NK-92 treated with Interleukin-12 subunit alpha and Interleukin-12 subunit beta, amount 100 ng/mL, for 24 hours (cell line): Measurements from ENCODE around the gene FAM114A2.
"Not testable (repeated sequence)": the region's sequence is repeated elsewhere in the genome, so short reads cannot be mapped to it uniquely, and the experiment has no call there.

ENCODE experiments used
- DNase-seq: peaks from one replicate; lab custom pipeline; 2025; lab: John Stamatoyannopoulos, UW

Gene FAM114A2

DNA sequence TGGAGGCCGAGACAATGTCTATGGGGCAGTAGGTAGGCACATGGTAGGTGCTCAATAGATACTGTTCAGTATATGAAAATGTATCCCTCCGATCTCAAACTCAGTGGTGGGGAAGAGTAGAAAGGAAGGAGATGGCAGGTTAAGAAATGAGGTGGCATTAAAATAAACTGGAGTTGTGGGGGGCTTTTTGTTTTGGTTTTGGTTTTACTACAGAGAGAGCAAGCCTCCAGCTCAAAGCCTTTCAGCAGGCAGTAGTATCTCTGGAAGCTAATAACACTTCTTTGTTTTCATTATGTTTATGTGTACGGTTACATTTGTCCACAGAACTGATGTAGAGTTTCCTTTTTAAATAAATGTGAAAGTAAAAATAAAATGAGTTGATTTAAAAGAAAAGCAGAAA is 8.6 kb upstream of the FAM114A2 start:
- no peak for DNase-seq

DNA sequence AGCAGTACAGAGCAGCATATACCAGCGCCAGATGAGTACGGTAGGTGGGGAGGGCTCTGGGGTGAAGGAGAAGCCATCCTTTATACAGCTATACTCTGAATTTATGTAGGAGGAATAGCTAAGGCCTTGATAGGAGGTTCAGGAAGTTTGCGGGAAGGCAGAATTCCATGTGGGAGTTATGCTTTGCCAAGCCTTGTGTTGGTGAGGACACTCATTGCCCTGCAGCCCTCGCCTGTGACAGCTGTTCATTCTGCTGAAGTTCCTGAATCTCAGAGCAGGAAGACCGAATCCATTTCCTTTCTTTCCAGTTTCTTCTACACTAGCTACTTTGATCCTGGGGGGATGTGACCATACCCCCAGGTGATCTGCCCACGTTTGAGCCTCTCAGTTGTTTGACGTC is 7.8 kb upstream of the FAM114A2 start:
- DNase-seq, result no peak

DNA sequence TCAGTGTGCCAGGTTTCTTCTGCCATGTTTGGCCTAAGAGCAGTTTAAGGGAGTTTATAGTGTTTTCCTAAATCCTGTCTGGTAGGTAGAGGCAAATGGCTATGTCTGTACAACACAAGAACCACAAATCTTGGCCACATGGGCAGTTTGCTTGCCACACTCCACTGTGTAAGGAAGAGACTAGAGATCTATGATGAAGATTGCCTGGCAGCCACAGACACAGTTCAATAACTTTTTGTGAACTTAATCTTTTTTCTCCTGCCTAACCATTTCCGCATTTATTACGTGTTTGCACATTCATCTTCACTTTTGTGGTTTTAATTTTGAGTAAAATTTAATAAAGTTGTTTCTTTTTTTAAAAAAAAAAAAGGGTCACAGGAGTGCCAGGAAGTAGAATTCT is 5.9 kb upstream of the FAM114A2 start:
- no peak for DNase-seq

DNA sequence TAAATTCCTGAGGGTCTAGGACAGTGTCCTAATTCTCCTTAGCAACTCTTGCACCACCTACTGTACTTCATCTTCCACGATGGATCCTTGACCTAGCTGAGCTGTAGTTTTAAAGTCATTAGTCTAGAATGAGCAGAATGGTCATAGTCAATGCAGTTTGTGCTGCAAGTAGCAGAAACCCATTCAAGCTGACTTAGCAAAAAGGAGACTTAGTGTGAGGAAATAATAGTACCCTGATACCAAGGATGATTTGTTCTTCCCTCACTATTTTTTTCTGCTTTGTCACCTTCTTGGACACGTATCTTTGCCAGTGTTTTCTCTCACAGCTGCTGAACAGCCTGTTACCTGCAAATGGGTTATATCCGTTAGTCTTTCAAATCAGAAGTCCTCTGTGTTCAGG is 5.4 kb upstream of the FAM114A2 start:
- no peak for DNase-seq

DNA sequence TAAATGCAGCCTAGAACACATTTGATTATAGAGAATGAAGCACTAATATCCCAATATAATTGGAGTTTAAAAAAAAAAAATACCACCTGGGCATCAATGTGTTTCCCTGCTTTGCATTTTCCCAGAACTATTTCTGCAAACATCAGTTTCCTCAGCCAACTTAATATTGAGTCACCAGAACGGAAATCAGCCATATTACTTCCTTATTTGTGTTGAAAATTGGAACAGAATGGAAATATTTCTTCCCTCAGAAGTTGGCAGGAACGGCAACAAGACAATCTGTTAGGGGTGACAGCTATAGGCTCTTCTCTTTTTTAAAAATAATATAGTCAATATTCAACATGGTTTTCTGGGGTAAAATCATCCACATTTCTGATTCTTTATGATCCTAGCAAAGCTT is 4.1 kb upstream of the FAM114A2 start:
- no peak for DNase-seq

DNA sequence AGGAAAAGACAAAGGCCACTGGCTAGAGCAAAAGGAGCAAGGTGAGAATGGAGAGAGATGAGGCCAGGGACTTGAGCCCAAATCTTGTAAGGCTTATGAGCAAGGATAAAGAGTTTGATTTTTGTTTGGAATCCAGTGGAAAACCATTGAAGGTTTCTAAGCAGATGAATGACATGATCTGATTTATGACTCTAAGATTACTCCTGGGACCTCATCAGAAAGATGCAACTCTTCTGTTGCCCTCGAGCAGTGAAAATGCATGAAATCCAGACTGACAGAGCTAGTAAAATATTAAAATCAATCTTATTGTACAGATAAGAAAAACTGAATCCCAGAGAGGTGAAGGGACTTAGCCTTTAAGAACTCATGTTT is 734 bp upstream of the FAM114A2 start:
- DNase-seq, result no peak

DNA sequence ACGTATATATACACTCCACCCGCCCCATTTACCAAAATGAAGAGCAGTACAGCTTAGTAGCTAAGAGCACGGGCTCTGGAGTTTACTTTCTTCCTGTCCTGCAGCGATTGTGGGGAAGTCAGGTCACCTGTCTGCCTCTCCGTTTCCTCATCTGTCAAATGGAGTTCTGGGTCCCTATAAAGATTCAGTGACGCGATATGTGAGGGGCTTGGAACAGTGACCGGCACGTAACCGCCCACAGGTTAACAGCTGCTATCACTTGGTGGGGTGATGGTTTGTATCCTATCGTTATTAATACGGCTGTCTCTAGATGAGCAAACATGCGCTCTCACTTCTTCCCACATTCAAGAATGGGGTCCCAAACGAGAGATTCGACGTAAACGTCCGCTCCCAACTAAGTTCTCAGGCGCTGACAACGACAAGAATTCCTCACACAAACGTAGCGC is 426 bp downstream of the FAM114A2 start:
- DNase-seq, result peak; percentile 48

DNA sequence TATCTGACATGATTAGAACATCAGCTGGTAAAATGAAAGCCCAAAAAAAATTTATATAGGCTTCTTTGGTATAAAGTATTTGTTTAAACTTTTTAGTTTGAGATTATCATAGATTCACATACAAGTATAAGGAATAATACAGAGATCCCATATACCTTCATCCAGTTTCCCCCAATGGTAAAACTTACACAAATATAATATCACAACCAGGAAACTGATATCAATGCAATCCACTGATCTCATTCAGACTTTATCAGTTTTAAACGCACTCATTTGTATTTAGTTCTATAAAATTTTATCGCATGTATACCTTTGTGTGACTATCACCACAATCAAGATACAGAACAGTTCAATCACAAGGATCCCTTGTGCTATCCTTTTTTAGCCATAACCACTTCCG is 3.8 kb downstream of the FAM114A2 start:
- DNase-seq, result no peak

DNA sequence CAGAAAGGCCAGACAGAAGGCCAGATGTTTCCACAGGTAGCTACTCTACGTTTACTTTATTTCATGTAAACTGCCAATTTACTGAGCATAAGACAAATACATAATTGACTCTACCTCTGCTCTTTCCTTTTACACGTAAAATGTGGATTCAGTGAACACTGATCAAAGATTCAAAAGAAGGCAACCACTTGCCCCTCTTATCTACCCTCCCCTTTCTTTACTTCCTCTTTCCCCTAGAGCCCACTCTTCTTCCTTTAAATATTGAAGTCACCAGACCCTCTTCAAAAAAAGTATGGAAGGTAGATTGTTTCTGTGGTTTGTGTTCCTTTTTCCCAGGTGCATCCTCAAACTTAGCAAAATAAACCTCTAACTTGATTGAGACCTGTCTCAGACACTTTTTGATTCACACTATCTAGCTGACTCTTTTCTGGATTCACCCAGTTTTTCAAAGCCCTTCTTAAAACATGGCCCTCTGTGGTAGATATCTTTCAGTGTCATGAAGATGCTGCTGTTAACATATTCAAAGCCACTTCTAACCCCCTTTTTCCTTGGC is 6.7 kb downstream of the FAM114A2 start:
- DNase-seq, result no peak

DNA sequence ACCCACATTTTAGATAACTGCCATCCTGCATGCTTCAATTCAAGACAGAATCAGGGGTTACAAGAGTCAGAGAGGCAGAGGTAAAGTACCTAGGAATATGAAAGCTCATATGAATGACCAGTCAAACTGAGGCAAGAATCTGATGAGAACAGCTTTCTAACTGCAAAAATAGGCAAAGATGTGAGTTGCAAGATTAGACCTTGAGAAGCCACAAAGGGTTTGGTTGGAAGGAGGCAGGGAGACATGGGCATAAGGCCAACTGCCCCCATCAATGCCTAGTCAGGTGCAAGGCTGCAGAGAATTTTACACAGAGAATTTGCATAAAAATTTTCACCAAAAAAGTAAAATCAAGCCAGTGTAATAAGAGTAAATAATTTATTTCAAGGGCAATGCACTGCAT is 12.8 kb downstream of the FAM114A2 start:
- DNase-seq, result no peak

DNA sequence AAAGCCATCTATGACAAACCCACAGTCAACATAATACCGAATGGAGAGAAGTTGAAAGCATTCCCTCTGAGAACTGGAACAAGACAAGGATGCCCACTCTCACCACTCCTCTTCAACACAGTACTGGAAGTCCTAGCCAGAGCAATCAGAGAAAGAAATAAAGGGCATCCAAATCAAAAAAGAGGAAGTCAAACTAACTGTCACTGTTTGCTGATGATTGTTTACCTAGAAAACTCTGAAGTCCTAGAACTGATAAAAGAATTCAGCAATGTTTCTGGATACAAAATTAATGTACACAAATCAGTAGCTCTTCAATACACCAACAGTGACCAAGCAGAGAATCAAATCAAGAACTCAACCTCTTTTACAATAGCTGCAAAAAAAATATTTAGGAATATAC is 19.8 kb downstream of the FAM114A2 start:
- not testable (repeated sequence) for DNase-seq

DNA sequence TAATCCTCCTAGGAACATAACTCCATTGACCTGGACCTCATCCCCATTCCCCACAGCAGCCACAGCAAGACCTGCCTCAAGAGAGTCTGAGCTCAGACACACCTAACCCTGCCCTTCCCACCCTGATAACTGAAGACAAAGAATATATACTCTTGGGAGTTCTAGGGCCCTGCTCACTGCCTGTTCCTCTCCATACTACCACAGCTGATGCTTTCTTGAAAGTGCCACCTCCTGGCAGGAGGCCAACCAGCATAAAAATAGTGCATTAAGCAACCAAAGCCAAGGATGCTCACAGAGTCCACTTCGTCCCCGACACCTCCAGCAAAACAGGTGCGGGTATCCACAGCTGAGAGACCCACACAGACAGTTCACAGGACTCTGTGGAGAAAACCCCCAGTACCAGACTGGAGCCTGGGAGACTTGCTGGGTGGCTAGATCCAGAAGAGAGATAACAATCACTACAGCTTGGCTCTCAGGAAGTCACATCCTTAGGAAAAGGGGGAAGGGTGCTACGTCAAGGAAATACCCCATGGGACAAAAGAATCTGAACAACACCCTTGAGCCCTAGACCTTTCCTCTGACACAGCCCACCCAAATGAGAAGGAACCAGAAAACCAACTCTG is 23.5 kb downstream of the FAM114A2 start:
- DNase-seq, result no peak

DNA sequence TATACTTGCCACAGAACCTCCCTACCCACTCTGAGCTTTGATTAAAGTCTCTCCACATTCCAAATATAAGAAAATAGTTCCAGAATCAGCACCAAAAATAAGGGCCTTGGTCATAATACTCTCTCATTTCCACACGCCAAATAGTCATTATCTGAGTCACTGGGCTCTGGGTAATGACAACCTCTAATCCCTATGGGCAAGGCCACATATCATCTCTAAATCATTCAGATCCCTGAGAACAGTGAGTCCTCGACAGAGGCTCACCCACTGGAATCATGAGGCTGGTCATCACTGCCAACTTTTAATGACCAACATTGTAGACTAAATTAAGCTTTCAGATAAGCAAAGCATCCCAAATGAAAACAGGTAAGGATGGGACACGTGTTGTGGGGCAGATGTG is 28.1 kb downstream of the FAM114A2 start:
- DNase-seq, result no peak

DNA sequence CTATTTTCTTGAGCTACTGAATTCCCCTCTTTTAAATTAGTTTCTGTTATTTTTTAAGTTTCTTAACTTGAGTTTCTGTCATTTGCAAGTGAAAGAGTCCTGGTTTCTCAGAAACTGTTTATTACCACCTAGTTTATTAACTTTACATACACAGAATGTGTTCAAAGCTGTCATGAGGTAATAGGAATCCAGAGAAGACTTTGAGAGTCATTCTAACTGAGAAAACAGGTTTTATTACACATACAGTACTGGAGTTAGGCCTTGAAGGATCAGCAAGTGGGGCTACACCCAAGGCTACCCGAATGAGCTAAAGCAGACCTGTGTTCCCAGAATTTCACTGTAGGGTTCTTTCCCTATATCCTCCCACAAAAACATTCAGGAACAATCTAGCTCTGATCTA is 33.1 kb downstream of the FAM114A2 start:
- no peak for DNase-seq

DNA sequence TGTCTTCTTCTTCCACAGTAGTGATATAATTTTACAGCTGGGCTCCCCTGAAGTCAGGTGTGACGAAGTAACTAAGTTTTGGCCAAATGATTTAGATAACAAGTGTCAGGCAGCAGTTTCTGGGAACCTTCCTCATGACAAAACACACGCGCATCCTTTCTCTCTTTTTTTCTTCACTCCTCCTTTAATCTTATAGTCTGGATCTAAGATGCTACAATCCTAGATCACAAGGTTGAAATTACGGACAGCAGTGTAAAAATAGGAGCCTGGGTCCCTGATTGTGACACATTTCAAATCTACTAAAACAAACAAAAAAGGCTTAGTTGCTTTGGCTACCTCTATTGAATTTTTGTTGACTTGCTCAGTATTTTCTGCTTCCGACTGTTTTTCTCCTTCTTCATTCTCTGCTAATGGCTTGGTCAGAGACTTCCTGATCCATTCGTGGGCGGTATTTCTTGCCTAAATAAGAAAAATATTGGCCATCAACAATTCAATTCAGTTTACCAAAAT is 36.1 kb downstream of the FAM114A2 start:
- DNase-seq, result no peak

DNA sequence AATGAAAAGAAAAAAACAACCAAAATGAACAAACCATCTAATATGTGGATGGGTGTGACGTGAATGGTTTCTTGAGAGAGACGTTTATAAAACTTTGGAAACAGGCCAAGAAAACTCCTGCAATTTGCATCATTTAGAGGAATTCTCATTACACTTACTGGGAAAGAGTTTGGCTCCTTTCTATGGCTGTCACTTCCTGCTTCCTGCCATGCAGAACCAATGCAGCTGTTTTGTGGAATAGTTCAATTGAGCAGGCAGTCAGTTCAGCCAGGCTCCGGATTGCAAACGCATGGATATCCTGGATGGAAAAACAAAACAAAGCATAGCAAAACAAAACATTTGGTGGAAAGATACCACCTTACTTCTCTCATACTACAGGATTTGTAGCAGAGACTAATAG is 36.6 kb downstream of the FAM114A2 start:
- DNase-seq, result no peak

DNA sequence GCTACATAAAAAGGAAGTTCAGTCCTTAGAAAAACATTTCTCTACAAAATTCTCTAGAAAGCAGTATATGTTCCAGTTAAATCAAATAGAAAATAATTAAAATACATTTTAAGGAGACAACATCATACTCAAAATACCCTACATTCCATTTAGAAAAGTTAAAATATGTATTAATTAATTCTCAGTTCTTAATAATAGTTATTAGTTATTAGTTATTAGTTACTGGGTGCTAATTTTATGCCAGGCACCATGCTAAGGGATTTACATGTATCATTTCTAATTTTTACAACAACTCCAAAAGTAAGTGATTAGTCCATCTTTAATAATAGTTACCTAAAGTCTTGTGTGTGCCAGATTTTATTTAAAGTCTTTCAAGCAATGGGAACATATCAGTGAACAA is 38.0 kb downstream of the FAM114A2 start:
- no peak for DNase-seq

DNA sequence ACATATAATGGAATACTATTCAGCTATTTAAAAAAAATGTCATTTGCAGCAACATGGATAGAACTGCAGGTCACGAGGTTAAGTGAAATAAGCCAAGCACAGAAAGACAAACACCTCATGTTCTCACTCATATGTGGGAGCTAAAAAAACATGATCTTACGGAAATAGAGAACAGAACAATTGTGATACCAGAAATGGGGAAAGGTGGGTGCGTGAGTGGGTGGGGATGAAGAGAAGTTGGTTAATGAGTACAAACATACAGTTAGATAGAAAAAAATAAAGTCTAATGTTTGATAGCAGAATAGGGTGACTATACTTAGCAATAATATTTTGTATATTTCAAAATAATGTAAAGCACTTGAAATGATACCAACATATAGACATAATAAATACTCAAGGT is 38.7 kb downstream of the FAM114A2 start:
- DNase-seq, result no peak

DNA sequence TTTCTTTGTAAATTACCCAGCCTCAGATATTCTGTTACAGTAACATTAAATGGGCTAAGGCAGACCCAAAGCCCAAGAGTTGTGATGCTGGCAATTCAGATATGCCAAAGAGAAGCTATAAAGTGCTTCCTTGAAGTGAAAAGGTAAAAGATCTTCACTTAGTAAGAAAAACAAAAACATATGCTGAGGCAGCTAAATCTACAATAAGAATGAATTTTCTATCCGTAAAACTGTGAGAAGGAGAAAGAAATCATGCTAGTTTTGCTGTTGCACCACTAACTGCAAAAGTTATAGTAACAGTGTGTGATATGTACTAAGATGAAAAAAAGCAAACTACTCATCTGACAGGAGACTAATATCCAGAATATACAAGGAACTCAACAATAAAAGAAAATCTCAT is 39.9 kb downstream of the FAM114A2 start:
- no peak for DNase-seq

DNA sequence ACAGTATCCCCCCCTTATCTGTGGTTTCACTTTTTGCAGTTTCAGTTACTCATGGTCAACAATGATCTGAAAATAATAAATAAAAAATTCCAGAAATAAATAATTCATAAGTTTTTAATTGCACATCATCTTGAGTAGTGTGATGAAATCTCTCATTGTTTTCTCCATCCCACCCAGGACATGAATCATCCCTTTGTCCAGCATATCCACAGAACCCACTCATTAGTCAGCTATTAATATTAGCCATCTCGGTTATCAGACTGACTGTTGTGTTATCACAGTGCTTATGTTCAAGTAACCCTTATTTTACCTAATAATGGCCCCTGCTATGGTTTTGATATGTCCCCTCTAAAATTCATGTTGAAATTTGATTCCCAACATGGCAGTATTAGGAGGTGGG is 40.7 kb downstream of the FAM114A2 start:
- DNase-seq, result no peak

DNA sequence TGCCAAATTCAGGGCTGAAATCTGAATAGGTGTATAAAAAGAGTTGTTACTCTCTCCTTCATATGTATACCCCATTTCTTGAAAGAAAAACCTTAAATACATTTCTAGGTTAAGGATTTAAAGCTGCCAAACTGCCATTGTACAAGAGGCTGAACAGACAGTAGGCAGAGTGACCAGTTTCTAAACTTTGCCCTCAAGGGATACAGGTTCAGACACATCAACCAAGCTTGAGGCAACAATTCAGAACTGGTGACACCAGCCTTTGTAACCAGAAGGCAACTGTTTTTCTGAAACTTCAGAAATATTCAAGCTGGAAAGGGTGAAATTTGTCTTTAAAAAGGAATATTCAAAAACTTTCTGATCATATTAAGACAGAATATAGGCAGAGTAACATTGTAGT is 47.5 kb downstream of the FAM114A2 start:
- no peak for DNase-seq

DNA sequence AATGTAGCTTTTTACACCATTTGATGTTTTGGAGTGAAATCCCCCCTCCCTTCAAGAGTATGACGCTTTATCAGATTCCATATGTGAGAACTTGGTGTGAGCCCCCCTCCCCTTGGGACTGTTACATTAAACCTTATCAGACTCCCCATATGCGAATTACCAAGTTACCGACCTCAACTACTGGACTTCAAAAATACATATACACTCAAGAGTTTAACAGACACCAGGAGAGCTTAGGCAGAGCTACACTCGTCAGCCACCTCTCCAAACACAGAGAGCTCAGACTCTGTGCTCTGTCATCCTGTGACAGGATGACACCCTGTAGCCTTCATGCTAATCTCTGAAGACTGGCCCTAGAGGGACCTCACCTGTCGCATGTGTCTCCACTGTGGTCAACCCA is 50.2 kb downstream of the FAM114A2 start:
- no peak for DNase-seq

DNA sequence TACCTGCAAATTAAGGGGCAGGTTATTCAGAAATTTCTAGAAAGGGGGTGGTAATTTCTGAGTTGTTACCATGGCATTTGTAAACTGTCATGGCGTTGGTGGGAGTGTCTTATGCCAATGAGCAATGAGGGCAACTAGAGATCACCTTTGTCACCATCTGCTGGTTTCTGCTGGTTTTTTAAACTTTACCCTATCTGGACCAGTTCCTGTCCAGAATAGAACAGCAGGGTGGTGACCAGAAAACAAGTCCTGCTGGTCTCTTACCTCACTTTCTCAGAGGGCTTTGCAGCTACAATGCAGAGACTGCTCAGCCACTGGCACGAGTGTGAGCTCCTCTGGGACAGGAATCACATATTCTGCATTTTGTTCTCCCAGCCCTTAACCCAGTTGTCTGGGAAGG is 51.4 kb downstream of the FAM114A2 start:
- DNase-seq, result no peak

DNA sequence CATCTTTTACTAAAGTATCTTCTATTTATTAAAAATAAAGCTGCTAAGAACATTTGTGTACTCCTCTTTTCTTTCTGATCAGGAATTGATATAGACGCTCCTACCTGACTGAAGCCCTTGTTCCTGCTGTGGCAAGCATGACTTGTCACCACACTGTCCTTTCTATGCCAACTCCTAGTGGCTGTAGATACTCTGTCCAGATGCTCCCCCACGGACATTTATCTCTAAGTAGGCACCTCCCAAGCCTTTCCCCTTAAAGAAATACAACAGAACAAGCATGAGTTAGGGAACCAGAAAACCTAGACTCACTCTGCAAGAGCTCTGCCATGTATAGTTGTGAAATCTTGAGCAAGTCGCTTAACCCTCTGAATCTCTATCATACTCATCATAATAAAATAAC is 53.2 kb downstream of the FAM114A2 start:
- DNase-seq, result no peak
